ENCODE data around the gene DHCR24.

GRCh38 chr1:54922921-54923421 lies 36.0 kb upstream of the DHCR24 start:
- TF ChIP-seq CREB1 (CRISPR knock-in tag; IDR thresholded peaks at IDR 0.05) (no peak), CTCF (IDR thresholded peaks at IDR 0.05) (no peak), ZNF396 (CRISPR knock-in tag; IDR thresholded peaks at IDR 0.05; ENCODE audit: borderline replicate concordance) (no peak), ZMAT4 (CRISPR knock-in tag; IDR thresholded peaks at IDR 0.05) (no peak), MAX (CRISPR knock-in tag; IDR thresholded peaks at IDR 0.05) (no peak), HMGXB4 (CRISPR knock-in tag; IDR thresholded peaks at IDR 0.05) (no peak), NR2C2 (CRISPR knock-in tag; IDR thresholded peaks at IDR 0.05) (no peak), SP1 (CRISPR knock-in tag; conservative IDR thresholded peaks at IDR 0.05) (no peak), ZNF232 (CRISPR knock-in tag; IDR thresholded peaks at IDR 0.05) (no peak)
